ENCODE measurements around the gene IGLON5. TPM values are rescaled to one million over a fixed set of nuclear protein-coding genes. Genes with fewer than 3 reads are reported as not detected.

Gene IGLON5
- total RNA-seq, 1 experiment from 2014 or later: not detected

DNA sequence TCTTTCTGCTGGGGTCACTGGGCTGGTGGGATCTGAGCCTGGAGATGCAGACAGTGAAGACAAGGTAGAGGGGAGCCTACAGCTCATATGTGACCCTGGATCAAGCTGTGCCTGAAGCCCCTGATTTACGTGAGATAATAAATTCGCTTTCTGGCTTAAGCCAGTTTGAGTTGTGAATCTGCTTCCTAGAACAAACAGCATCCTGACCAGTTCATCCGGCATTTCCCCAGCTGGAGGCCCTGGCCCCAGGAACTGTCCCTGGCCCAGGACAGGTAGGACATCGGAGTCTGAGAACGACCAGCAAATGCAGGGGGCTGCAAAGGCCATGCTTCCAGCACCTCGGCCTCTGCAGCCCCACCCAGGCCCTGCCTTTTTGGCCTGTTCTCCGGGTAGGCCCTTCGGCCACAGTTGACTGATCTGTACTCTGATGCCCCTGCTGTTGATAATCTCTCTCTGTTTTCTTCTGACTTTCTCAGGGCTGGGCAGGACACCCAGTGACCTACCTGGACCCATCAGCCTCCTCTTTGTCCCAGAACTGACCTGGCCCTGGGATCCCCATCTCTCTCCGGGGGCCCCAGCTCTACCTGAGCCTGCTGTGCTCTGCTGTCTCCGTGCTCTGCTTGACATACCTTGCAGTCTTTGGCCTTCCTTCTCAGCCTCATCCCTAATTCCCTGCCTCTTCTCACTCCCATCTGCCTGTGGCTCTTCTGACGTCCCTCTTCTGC is 40.0 kb downstream of the IGLON5 start:
- peaks cover 15% of the 10 kb centered on the region for H3K4me1 Mint-ChIP-seq (ENCODE audit: low read depth, unreplicated experiment)
- intact Hi-C loops (cut with micrococcal nuclease; ENCODE audit: unreplicated experiment): no loop called here
- DNase-seq: no peak
- H3K27me3 Mint-ChIP-seq (ENCODE audit: unreplicated experiment): no peaks in the 10 kb centered on the region
- BruUV-seq (replicated peaks): no TSS peak
- CTCF ChIA-PET: interaction anchor here (0.6 kb wide), 1 partner anchor 36 kb away, joined by 3 read pairs; no protein-coding TSS in a partner anchor
- peaks cover 46% of the 10 kb centered on the region for H3K36me3 Mint-ChIP-seq (ENCODE audit: insufficient read depth, unreplicated experiment)
- H3K27ac Mint-ChIP-seq (ENCODE audit: unreplicated experiment): no peak overlapping the region
- TF ChIP-seq, protein P1, sequence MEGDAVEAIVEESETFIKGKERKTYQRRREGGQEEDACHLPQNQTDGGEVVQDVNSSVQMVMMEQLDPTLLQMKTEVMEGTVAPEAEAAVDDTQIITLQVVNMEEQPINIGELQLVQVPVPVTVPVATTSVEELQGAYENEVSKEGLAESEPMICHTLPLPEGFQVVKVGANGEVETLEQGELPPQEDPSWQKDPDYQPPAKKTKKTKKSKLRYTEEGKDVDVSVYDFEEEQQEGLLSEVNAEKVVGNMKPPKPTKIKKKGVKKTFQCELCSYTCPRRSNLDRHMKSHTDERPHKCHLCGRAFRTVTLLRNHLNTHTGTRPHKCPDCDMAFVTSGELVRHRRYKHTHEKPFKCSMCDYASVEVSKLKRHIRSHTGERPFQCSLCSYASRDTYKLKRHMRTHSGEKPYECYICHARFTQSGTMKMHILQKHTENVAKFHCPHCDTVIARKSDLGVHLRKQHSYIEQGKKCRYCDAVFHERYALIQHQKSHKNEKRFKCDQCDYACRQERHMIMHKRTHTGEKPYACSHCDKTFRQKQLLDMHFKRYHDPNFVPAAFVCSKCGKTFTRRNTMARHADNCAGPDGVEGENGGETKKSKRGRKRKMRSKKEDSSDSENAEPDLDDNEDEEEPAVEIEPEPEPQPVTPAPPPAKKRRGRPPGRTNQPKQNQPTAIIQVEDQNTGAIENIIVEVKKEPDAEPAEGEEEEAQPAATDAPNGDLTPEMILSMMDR (IDR thresholded peaks at IDR 0.05; ENCODE audit: unreplicated experiment): no peak
- H3K9me3 Mint-ChIP-seq (ENCODE audit: low read depth, unreplicated experiment): no peaks in the 10 kb centered on the region
- no peak overlapping the region for H3K4me3 Mint-ChIP-seq (ENCODE audit: low read depth, unreplicated experiment)

DNA sequence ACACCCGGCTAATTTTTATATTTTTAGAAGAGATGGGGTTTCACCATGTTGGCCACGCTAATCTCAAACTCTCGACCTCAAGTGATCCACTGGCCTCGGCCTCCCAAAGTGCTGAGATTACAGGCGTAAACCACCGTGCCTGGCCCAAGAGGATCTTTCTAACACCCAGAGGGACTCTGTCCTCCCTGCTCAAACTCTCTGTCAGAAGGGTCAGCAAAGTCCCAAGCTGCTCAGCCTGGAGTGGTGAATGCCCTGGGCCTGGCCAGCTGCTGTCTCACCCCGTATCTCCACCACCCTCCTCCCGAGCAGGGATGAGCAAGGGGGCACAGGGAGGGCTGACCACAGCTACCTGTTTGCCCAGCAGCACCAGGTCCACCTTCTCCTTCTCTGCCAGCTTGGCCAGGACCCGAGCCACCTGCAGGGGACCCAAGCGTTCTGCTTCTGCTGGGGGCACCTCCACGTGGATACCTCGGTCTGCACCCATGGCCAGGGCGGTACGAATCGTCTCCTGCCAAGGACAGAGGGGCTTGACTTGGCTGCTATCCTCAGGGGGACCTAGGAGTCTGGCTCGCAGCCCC is 41.4 kb downstream of the IGLON5 start:
- no peak overlapping the region for H3K27ac Mint-ChIP-seq (ENCODE audit: unreplicated experiment)
- DNase-seq: no peak
- CTCF ChIA-PET: interaction anchor here (0.6 to 0.7 kb wide), 2 partner anchors 35 to 54 kb away, joined by 3 to 5 read pairs; no protein-coding TSS in a partner anchor
- H3K27me3 Mint-ChIP-seq (ENCODE audit: unreplicated experiment): no peaks in the 10 kb centered on the region
- H3K4me3 Mint-ChIP-seq (ENCODE audit: low read depth, unreplicated experiment): no peak overlapping the region
- BruUV-seq (replicated peaks): no TSS peak
- H3K4me1 Mint-ChIP-seq (ENCODE audit: low read depth, unreplicated experiment): peaks cover 2% of the 10 kb centered on the region
- TF ChIP-seq, protein P1 (IDR thresholded peaks at IDR 0.05; ENCODE audit: unreplicated experiment): no peak
- intact Hi-C loops (cut with micrococcal nuclease; ENCODE audit: unreplicated experiment): no loop called here
- peaks cover 31% of the 10 kb centered on the region for H3K36me3 Mint-ChIP-seq (ENCODE audit: insufficient read depth, unreplicated experiment)
- no peaks in the 10 kb centered on the region for H3K9me3 Mint-ChIP-seq (ENCODE audit: low read depth, unreplicated experiment)

DNA sequence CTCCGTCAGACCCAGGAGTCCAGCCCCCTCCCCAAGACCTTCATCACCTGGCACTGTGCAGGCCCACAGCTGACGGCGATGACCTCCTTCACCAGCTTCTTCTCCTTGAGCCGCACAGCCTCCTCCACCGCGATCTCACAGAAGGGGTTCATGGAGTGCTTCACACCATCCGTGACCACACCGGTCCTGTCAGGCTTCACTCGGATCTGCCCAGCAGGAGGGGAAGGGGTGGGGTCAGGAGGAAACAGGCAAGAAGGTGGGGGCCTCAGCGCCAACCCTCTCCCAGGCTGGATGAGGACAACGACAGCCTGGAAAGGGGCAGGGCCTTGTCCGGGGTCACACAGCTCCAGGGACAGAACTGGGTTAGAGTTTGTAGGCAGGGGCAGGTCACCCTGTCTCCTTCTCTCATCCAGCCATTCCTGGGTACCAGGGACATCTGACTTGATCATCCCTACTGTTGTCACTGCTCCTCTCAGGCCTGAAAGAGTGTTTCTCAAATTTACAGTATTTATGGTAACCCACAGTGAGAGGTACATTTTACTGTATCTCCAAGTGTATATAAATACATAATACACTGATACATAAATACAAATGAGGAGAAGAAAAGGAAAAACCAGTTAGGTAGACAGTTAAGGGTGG is 42.8 kb downstream of the IGLON5 start:
- Mint-ChIP-seq H3K36me3 (ENCODE audit: insufficient read depth, unreplicated experiment) (peaks cover 30% of the 10 kb centered on the region), H3K27ac (ENCODE audit: unreplicated experiment) (peak overlapping the region; percentile 18), H3K4me3 (ENCODE audit: low read depth, unreplicated experiment) (no peak overlapping the region), H3K27me3 (ENCODE audit: unreplicated experiment) (no peaks in the 10 kb centered on the region), H3K4me1 (ENCODE audit: low read depth, unreplicated experiment) (no peaks in the 10 kb centered on the region), H3K9me3 (ENCODE audit: low read depth, unreplicated experiment) (no peaks in the 10 kb centered on the region)
- intact Hi-C loops (cut with micrococcal nuclease; ENCODE audit: unreplicated experiment): no loop called here
- BruUV-seq (replicated peaks): no TSS peak
- TF ChIP-seq, protein P1 (IDR thresholded peaks at IDR 0.05; ENCODE audit: unreplicated experiment): no peak
- DNase-seq: no peak
- CTCF ChIA-PET: interaction anchor here (1.0 to 1.1 kb wide), 2 partner anchors 40 to 79 kb away, joined by 3 to 6 read pairs; no protein-coding TSS in a partner anchor

DNA sequence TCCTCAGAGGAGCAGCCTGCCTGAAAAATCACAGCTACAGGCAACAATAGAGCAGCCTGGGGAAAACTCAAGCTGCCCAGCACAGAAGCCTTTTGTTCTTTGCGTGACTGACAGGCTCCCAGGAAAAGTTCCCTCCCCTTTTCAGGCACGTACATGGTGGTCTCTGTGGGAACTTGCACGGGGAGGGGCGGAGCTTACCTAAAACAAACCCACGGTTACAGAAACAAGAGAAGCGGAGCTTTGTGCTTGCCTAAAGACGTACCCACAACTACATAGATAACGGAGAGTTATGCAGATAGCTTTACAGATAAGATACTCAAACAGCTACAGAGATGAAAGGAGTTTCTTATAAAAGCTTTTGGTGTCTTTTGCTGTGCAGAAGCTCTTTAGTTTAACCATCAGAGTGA is 43.3 kb downstream of the IGLON5 start:
- Mint-ChIP-seq H3K36me3 (ENCODE audit: insufficient read depth, unreplicated experiment) (peaks cover 25% of the 10 kb centered on the region), H3K4me1 (ENCODE audit: low read depth, unreplicated experiment) (no peaks in the 10 kb centered on the region), H3K9me3 (ENCODE audit: low read depth, unreplicated experiment) (no peaks in the 10 kb centered on the region), H3K4me3 (ENCODE audit: low read depth, unreplicated experiment) (no peak overlapping the region), H3K27ac (ENCODE audit: unreplicated experiment) (peak overlapping the region; percentile 18), H3K27me3 (ENCODE audit: unreplicated experiment) (no peaks in the 10 kb centered on the region)
- BruUV-seq (replicated peaks): no TSS peak
- intact Hi-C loops (cut with micrococcal nuclease; ENCODE audit: unreplicated experiment): no loop called here
- CTCF ChIA-PET: interaction anchor here (0.5 to 1.1 kb wide), 3 partner anchors 39 to 306 kb away, joined by 3 to 6 read pairs (median 4); no protein-coding TSS in a partner anchor
- TF ChIP-seq, protein P1 (IDR thresholded peaks at IDR 0.05; ENCODE audit: unreplicated experiment): no peak
- DNase-seq: no peak

Data from Calu3 (cell line).